CD4-positive, alpha-beta T cell treated with Interleukin-6 at 100 ng/mL for 8 hours (primary cell): ENCODE measurements around the gene SERPINA4.
"Not testable (repeated sequence)": the region's sequence is repeated elsewhere in the genome, so short reads cannot be mapped to it uniquely, and the experiment has no call there.

Experiments used
- DNase-seq: peaks from one replicate; pipeline ENCODE4 v3.0.0-alpha.2; 2020; ENCODE audit warnings: mixed read lengths, low spot score

The SERPINA4 gene

GRCh38 chr14:94569381-94570001, 8.2 kb downstream of the SERPINA4 start:
- no peak for DNase-seq

DNA sequence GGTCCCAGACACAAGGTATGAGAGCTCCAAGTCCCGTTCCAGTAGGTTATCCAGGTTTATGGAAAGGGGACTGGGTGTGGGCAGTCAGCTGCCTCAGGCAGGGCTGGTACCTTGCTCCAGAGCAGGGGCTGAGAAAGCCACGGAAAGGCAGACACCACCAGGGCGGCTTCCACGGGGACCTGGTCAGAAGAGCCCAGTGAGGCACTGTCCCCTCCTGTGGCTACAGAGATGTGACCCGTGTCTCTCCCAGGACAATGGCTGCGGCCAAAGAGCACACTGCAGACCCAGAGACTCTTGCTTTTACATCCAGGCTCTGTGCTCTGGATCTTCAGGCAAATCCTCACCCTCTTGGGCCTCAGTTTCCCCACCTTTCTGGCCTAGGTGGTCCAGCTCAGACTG, 8.8 kb downstream of the SERPINA4 start:
- no peak for DNase-seq

- no peak for DNase-seq
Observed at GRCh38 chr14:94570440-94570839, 9.2 kb downstream of the SERPINA4 start.

DNA sequence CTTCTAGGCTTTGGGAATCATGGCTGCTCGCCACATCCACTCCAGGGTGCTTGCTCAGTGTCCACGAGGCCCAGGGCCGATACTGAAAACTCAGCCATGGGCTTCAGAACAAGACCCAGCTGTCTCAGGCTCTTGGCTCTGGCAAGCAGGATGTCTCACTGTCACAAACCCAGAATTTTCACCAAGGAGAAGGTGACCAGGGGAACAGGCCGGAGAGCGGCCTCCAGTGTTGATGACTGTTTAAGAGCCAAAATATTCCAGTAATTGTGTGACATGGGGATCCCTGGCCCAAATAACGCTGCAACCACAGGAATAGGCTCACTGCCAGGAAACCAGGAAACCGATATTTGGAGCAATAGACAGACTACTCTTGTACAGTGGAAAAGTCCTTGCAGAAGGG, 10.2 kb downstream of the SERPINA4 start:
- DNase-seq, result no peak

DNA sequence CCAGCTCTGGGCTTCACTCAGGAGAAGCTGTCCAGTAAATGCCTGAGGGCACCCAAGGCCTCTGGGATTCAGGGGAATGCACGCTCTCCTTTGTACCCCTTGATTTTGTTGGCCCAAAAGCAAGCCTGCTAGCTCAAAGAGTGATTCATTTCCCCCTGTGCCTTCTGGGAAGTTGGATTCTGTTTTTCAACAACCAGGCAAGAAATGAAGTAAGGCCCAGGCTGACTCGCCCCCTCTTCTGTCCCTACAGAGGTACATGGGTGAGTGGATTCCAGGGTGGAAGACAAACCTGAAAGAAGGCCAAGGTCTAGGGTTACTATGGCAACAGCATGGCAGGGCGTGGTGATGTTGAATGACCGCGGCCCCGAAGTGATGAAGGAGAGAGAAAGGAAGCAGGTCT, 10.7 kb downstream of the SERPINA4 start:
- no peak for DNase-seq

- DNase-seq, result no peak
Observed at GRCh38 chr14:94572637-94573303, 11.5 kb downstream of the SERPINA4 start.

GRCh38 chr14:94573475-94574277, 12.4 kb downstream of the SERPINA4 start:
- no peak for DNase-seq

- DNase-seq, result no peak
Observed at GRCh38 chr14:94574336-94574735, 13.1 kb downstream of the SERPINA4 start.

- DNase-seq, result no peak
Observed at GRCh38 chr14:94575730-94576585, 14.7 kb downstream of the SERPINA4 start.

DNA sequence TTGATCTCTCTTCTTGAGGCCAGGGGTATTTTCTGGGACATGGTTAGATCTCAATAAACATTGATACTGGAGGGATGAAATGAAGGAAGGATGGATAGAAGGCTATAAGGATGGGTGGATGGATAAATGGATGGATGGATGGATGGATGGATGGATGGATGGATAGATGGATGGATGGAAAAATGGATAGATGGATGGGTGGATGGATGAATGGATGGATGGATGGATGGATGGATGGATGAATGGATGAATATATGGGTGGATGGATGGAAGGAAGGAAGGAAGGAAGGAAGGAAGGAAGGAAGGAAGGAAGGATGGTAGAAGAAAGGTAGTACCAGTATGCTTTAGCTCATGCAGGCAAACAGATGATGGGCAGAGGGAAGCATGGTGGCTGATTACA, 16.2 kb downstream of the SERPINA4 start:
- not testable (repeated sequence) for DNase-seq

DNA sequence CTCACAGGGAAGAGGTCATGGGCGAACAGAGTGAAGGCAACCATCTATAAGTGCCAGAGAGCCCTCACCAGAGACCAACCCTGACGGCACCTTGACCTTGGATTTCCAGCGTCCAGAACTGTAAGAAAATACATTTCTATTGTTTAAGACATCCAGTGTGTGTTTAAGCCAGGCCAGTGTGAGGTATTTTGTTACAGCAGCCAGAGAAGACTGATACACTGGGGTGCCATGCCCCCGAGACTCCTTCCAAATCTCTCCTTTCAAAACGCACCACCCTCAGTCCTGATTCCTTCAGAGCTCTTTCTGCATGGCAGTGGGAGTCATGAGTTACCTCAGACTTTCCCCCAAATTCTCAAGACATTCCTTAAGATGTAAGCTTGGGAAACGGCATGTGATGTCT, 17.5 kb downstream of the SERPINA4 start:
- DNase-seq, result no peak

DNA sequence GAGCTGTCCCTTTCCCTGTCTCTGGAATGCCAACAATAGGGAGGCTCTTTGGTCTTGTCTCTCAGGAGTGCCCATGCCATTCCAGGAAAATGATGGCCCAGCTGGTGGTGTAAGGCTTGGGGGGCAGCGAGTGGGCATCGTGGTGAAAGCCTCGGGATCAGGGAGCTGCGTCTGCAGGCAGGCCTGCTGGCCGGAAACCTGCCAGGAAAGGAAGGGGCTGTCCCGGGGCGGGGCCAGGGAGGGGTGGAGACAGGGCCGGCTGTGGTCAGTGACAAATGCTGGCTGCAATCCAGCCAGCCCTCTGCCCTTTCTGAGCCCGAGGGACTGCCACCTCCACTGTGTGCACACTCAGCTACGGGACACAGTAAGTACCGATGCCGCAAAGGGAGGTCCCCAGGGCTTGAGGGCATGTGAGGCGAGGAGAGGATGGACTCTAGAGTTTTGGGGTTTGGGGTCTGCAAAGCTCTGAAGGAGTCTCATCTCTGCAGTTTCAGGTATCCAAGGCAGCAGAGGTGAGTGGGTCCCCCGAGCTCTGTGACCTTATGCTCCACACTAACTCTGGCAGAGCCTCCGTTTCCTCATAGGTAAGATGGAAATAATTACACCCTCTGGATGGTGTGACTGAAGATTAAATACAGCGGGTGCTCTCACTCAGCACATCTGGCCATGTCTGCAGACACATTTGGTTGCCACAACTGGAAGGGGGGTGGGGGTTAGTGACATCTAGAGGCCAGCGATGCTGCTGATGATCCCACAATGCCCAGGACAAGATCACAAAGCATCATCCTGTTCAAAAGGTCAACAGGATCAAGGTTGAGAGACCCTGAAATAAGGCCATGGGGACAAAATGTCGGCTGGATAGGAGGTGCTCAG, 20.1 kb downstream of the SERPINA4 start, which contains the start of gene SERPINA5:
TSS of gene SERPINA5 (plus strand) at position 300 of the 873 bp plus-strand sequence. CDS start 5,937 bp downstream, outside the sequence.
- DNase-seq, result no peak

DNA sequence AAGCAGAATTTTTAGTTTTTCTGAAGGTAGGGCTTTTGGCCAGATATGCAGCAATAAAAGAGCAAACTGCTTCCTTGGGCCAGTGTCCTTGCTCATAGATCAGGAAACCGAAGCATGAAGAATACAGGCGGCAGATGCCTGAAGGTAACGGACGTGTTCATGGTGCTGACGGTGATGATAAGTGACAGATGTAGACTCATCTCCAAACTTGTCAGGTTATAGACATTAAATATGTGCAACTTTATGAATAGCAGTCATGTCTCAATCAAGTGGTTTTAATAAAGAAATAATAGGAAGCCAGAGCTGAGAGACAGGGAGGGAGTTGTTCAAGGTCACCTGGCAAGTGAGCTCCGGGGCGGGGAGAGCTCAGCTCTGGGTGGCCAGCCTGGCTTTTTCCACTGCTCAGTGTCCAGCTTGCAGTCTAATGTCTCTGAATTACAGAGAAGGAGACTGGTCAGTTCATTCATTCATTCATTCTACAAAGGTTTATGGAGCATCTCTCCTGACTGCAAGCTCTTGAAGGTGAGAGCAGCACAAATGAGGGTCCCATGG, 21.0 kb downstream of the SERPINA4 start:
- no peak for DNase-seq

DNA sequence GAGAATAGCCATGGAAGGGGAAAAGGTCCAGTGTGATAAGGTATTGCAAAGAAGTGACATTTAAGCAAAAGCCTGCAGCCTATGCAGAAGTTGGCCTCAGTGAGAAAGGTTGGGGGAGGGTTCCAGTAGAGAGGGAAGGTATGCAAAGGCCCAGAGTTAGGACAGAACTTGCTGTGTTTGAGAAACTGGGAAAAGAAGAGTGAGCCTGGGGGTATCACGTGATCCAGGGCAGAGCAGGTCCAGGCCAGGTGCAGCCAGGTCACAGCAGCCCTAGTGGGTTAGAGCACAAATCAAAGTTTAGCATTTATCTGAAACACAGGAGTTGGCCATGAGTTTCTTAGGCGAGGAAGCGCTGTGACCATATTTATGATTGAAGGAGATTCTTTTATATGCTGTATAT, 21.6 kb downstream of the SERPINA4 start:
- no peak for DNase-seq

GRCh38 chr14:94583557-94583956, 22.3 kb downstream of the SERPINA4 start:
- DNase-seq, result no peak

- DNase-seq, result no peak
Observed at GRCh38 chr14:94584591-94585280, 23.5 kb downstream of the SERPINA4 start.

- DNase-seq, result no peak
Observed at GRCh38 chr14:94586635-94587034, 25.4 kb downstream of the SERPINA4 start.

DNA sequence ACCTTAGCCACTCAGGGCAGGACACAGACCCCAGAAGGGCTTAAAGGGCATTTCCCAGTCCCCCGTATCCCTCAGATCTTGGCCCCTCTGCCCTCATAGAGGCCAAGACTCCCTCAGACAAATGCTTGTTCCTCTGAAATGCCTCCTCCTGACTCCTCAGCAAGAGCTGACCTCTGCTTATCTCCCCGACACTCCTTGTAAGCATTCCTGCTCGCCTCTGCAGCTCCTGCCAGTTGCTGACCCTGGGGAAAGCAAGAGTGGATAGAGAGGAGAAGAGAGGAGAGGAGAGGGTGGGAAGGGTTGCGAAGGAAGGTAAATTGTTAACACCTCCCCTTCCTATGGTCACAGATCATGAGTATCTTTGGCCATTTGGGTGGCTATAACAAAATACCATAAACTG, 27.1 kb downstream of the SERPINA4 start:
- no peak for DNase-seq

- no peak for DNase-seq
Observed at GRCh38 chr14:94591073-94591472, 29.8 kb downstream of the SERPINA4 start.

GRCh38 chr14:94591871-94592270, 30.6 kb downstream of the SERPINA4 start:
- no peak for DNase-seq
